ENCODE measurements around the gene GLO1.

DNA sequence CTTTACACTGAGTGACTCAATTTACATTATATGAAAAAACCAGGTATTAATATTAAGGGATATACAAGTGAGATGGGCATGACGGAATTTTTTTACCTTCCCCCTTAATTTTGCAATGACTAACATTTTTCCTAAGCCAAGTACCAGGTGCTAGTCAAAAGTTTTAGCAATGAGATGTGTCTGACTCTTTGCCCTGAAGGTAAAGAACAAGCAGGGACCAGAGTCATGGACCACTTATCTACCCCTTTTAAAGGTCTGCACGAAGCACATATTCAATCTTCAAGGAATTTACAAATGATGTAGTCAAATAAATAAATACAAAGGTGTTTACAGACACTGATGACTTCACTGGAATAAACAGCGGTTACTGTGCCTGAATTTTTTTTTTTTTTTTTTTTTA, 1.4 kb downstream of the GLO1 start:
- TF ChIP-seq POLR2A (IDR thresholded peaks at IDR 0.05; ENCODE audit: low read length) = no peak
- TF ChIP-seq GATA1 (IDR thresholded peaks at IDR 0.05; ENCODE audit: low read depth, low read length) = no peak

Data from erythroblast (primary cell).